Neural crest cell (in vitro differentiated cells): ENCODE data around the gene RINL. TPM values are rescaled to one million over a fixed set of nuclear protein-coding genes. Genes with fewer than 3 reads are reported as not detected.

Experiments
- DNase-seq: peaks from one replicate; pipeline ENCODE4 v3.0.0; 2021; ENCODE audit warnings: low read depth, mixed read lengths, low spot score
- H3K27ac Mint-ChIP-seq: one replicate; pipeline ENCODE4 v1.8.0; 2021; ENCODE audit warnings: mild to moderate bottlenecking, mixed read lengths; ENCODE audit not compliant: unreplicated experiment
- H3K27me3 Mint-ChIP-seq: 2 replicates; pipeline ENCODE4 v1.8.0; 2021; ENCODE audit warnings: low read depth, mild to moderate bottlenecking, mixed read lengths
- H3K36me3 Mint-ChIP-seq: 2 replicates; pipeline ENCODE4 v1.8.0; 2021; ENCODE audit warnings: low read depth, mild to moderate bottlenecking, mixed read lengths
- H3K4me1 Mint-ChIP-seq: 2 replicates; pipeline ENCODE4 v1.8.0; 2021; ENCODE audit warnings: mixed read lengths
- H3K4me3 Mint-ChIP-seq: one replicate; pipeline ENCODE4 v1.8.0; 2021; ENCODE audit warnings: mild to moderate bottlenecking, mixed read lengths
- H3K9me3 Mint-ChIP-seq: 2 replicates; pipeline ENCODE4 v1.8.0; 2021; ENCODE audit warnings: mixed read lengths
- CTCF ChIP-seq: fragments of 200-600 bp; sonication (generic); conservative IDR thresholded peaks from 2 replicates; pipeline ENCODE4 v1.5.0; 2021; ENCODE audit warnings: antibody characterized with exemption, mild to moderate bottlenecking
- total RNA-seq: library from RNA; stranded (reverse); gene quantifications from 2 replicates; pipeline ENCODE4 v1.2.1, GENCODE V29; 2021

Gene RINL
- total RNA-seq, 1 donor from 2014 or later: 1.4 TPM

- H3K36me3 Mint-ChIP-seq: peaks cover 16% of the 10 kb centered on the region
- peaks cover 55% of the 10 kb centered on the region for H3K4me1 Mint-ChIP-seq
- H3K27me3 Mint-ChIP-seq: peaks cover 11% of the 10 kb centered on the region
- TF ChIP-seq CTCF: peak; percentile 24
- no peak for DNase-seq
- H3K27ac Mint-ChIP-seq: peak overlapping the region; percentile 98
- H3K4me3 Mint-ChIP-seq: peak overlapping the region; percentile 90
- no peaks in the 10 kb centered on the region for H3K9me3 Mint-ChIP-seq
Measured at GRCh38 chr19:38850976-38851621, 27.0 kb downstream of the RINL start.

- Mint-ChIP-seq H3K27ac (peak overlapping the region; percentile 95), H3K9me3 (no peaks in the 10 kb centered on the region), H3K27me3 (peaks cover 11% of the 10 kb centered on the region), H3K4me1 (peaks cover 56% of the 10 kb centered on the region), H3K4me3 (peak overlapping the region; percentile 90), H3K36me3 (peaks cover 21% of the 10 kb centered on the region)
- DNase-seq: peak; percentile 95
- peak; percentile 53 for TF ChIP-seq CTCF
Measured at GRCh38 chr19:38850436-38850975, 27.6 kb downstream of the RINL start.

- Mint-ChIP-seq H3K4me3 (peak within 1 kb of the TSS; percentile 90), H3K4me1 (peaks cover 59% of the 10 kb centered on the region), H3K9me3 (no peaks in the 10 kb centered on the region), H3K36me3 (peaks cover 23% of the 10 kb centered on the region), H3K27ac (peak within 1 kb of the TSS; percentile 99), H3K27me3 (peaks cover 11% of the 10 kb centered on the region)
- DNase-seq: peak; percentile 99
- peak; percentile 59 for TF ChIP-seq CTCF
Measured at GRCh38 chr19:38849860-38850435, 28.1 kb downstream of the RINL start, which contains the start of gene HNRNPL. Gene HNRNPL, minus strand, starts transcription at chr19:38849986. Its CDS starts 20 bp downstream, at chr19:38849966.

- TF ChIP-seq CTCF: no peak
- peaks cover 14% of the 10 kb centered on the region for H3K27me3 Mint-ChIP-seq
- peak; percentile 94 for DNase-seq
- peaks cover 62% of the 10 kb centered on the region for H3K4me1 Mint-ChIP-seq
- peaks cover 26% of the 10 kb centered on the region for H3K36me3 Mint-ChIP-seq
- H3K9me3 Mint-ChIP-seq: no peaks in the 10 kb centered on the region
- peak overlapping the region; percentile 90 for H3K4me3 Mint-ChIP-seq
- peak overlapping the region; percentile 99 for H3K27ac Mint-ChIP-seq
Measured at GRCh38 chr19:38849147-38849859, 28.8 kb downstream of the RINL start.

GRCh38 chr19:38848299-38849146, 29.6 kb downstream of the RINL start:
- peak overlapping the region; percentile 98 for H3K27ac Mint-ChIP-seq
- H3K27me3 Mint-ChIP-seq: peaks cover 16% of the 10 kb centered on the region
- H3K9me3 Mint-ChIP-seq: no peaks in the 10 kb centered on the region
- H3K36me3 Mint-ChIP-seq: peaks cover 33% of the 10 kb centered on the region
- peak overlapping the region; percentile 90 for H3K4me3 Mint-ChIP-seq
- no peak for DNase-seq
- peaks cover 64% of the 10 kb centered on the region for H3K4me1 Mint-ChIP-seq
- no peak for TF ChIP-seq CTCF
